Upper lobe of left lung (tissue), 6 donors: Measurements from ENCODE around the gene OLA1. TPM values are rescaled to one million over a fixed set of nuclear protein-coding genes. Genes with fewer than 3 reads are reported as not detected.

Experiments
- ATAC-seq, 2 donors: fragments of 200-7000 bp; cut with Tn5 transposase; one replicate each; pipeline ENCODE4 v1.9.1; 2022; ENCODE audit warnings: mild to moderate bottlenecking in 2 of 2, moderate library complexity in 2 of 2; ENCODE audit not compliant: low FRiP score in 2 of 2
- DNase-seq, 2 donors: peaks; one replicate each; pipeline ENCODE4 v3.0.0-alpha.2; 2019 to 2020
- H3K27ac ChIP-seq, 4 donors: fragments of 200-600 bp; sonication (generic); one replicate each; pipeline ENCODE4 v1.5.1; 2016 to 2019
- H3K27me3 ChIP-seq, 4 donors: fragments of 200-600 bp; sonication (generic); one replicate each; pipeline ENCODE4 v1.5.1; 2017 to 2019
- H3K36me3 ChIP-seq, 4 donors: fragments of 200-600 bp; sonication (generic); one replicate each; pipeline ENCODE4 v1.5.1; 2016 to 2019
- H3K4me1 ChIP-seq, 4 donors: fragments of 200-600 bp; sonication (generic); one replicate each; pipeline ENCODE4 v1.5.1; 2018 to 2019
- H3K4me3 ChIP-seq, 4 donors: fragments of 200-600 bp; sonication (generic); one replicate each; pipeline ENCODE4 v1.5.1; 2017 to 2019; ENCODE audit warnings: mild to moderate bottlenecking in 2 of 4, moderate library complexity in 1 of 4
- H3K9me3 ChIP-seq, 4 donors: fragments of 200-600 bp; sonication (generic); one replicate each; pipeline ENCODE4 v1.5.1; 2018 to 2019
- EP300 ChIP-seq, 4 donors: sonication (generic); formaldehyde crosslinking; IDR thresholded peaks; one replicate each; pipeline ENCODE4 v1.5.1; 2017; ENCODE audit warnings: antibody characterized with exemption in 4 of 4, control low read depth in 2 of 4
- POLR2A ChIP-seq, 4 donors: fragments of 450-650 bp; IDR thresholded peaks; one replicate each; pipeline ENCODE4 v1.5.1; 2016 to 2017; ENCODE audit warnings: antibody characterized with exemption in 4 of 4, mild to moderate bottlenecking in 2 of 4
- POLR2AphosphoS5 ChIP-seq, 2 donors: sonication (generic); formaldehyde crosslinking; IDR thresholded peaks; one replicate each; pipeline ENCODE4 v1.5.1; 2017; ENCODE audit warnings: antibody characterized with exemption in 2 of 2
- WGBS, 2 donors: methylation state at CpG; one replicate each; pipeline ENCODE4 v1.1.5; 2017 to 2018; 5-methylcytosine and 5-hydroxymethylcytosine counted together
- total RNA-seq, 6 donors: library from RNA; depleted of rRNA in 4 of 6; stranded (reverse); fragments of >200 nt in 4 of 6; gene quantifications; one replicate each; pipeline versions ENCODE4 v1.1.0 to v1.2.1, GENCODE V29; 2016 to 2021
- TF ChIP-seq, protein P1 (sequence below), 6 experiments: fragments of 450-650 bp in 4 of 6; fragments of 200-600 bp in 2 of 6; sonication (generic) in 2 of 6; IDR thresholded peaks; one replicate each; pipeline ENCODE4 v1.5.1; 2016 to 2019; ENCODE audit warnings: antibody characterized with exemption in 6 of 6
- donor health status: DM: no; HTN: no; CAD: no; lungs with moderate emphysema.
- donor health status: DM: no; HTN: yes; CAD: no; lungs with severe emphysema.

The OLA1 gene
- total RNA-seq, 6 donors from 2014 or later = 16.5 to 52.2 (median 42.0) TPM

DNA sequence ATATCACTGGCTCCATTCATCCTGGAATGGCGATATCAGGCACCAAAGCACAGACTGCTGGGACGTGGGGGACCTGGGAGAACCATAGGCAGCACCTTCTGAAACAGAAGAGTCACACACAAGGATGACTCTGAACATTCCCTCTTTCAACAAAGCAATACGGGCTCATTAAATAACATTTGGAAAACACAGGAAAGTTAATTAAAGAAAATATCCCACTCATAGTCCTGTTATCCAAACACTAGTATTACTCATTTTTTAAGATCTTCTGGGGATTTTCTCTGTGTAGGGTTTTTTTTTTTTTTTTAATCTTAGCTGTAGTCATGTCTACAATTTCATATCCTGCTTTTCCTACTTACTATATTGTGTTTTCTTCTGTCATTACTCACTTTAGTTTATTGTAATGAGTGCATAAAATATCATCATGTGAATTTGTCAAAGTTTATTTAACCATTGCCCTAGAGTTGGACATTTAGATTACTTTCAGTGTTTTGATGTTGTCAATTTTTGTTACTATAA, 213.2 kb downstream of the OLA1 start:
- WGBS, 2 donors = 84 to 85% methylated on average over 3 of the region's 3 CpGs
- no peaks in the 10 kb centered on the region for H3K9me3 ChIP-seq
- H3K4me3 ChIP-seq = no peak overlapping the region
- H3K36me3 ChIP-seq = no peaks in the 10 kb centered on the region
- DNase-seq (no peak), ATAC-seq (no peak)
- no peak overlapping the region for H3K27ac ChIP-seq
- H3K27me3 ChIP-seq = no peaks in the 10 kb centered on the region
- H3K4me1 ChIP-seq = peaks cover 9 to 17% (median 13%) of the 10 kb centered on the region in 4 donors
- TF ChIP-seq EP300 (IDR thresholded peaks at IDR 0.05) (no peak), POLR2A (IDR thresholded peaks at IDR 0.05) (no peak), POLR2AphosphoS5 (IDR thresholded peaks at IDR 0.05) (no peak)
- TF ChIP-seq, protein P1, sequence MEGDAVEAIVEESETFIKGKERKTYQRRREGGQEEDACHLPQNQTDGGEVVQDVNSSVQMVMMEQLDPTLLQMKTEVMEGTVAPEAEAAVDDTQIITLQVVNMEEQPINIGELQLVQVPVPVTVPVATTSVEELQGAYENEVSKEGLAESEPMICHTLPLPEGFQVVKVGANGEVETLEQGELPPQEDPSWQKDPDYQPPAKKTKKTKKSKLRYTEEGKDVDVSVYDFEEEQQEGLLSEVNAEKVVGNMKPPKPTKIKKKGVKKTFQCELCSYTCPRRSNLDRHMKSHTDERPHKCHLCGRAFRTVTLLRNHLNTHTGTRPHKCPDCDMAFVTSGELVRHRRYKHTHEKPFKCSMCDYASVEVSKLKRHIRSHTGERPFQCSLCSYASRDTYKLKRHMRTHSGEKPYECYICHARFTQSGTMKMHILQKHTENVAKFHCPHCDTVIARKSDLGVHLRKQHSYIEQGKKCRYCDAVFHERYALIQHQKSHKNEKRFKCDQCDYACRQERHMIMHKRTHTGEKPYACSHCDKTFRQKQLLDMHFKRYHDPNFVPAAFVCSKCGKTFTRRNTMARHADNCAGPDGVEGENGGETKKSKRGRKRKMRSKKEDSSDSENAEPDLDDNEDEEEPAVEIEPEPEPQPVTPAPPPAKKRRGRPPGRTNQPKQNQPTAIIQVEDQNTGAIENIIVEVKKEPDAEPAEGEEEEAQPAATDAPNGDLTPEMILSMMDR (IDR thresholded peaks at IDR 0.05) = no peak

DNA sequence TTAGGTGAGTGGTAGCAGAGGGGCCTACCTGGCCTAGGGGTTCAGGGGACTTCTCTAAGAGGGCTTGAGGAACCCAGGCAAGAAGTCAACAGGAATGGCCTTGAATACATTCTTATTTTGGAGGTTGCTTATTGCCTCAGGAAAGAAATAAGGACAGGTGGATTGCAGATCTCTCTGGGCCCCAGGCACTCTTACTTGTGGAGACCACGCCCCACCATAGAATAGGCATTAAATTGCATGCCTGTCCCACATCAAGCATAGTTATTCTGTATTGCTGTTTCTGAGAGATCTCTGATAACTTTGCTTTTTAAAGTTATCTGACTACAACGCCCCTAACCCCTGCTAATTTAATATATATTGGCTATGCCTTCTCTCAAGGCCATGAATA, 215.2 kb downstream of the OLA1 start:
- Histone ChIP-seq H3K27me3 (no peaks in the 10 kb centered on the region), H3K27ac (no peak overlapping the region), H3K4me3 (no peak overlapping the region), H3K36me3 (no peaks in the 10 kb centered on the region), H3K9me3 (no peaks in the 10 kb centered on the region), H3K4me1 (peaks cover 1 to 9% (median 5%) of the 10 kb centered on the region in 4 donors)
- no peak for DNase-seq
- no peak for ATAC-seq
- TF ChIP-seq EP300 (IDR thresholded peaks at IDR 0.05) = no peak
- no peak for TF ChIP-seq POLR2AphosphoS5 (IDR thresholded peaks at IDR 0.05)
- TF ChIP-seq, protein P1 (IDR thresholded peaks at IDR 0.05) = no peak
- no peak for TF ChIP-seq POLR2A (IDR thresholded peaks at IDR 0.05)
- 91 to 93% methylated on average over 2 of the region's 2 CpGs for WGBS, 2 donors

DNA sequence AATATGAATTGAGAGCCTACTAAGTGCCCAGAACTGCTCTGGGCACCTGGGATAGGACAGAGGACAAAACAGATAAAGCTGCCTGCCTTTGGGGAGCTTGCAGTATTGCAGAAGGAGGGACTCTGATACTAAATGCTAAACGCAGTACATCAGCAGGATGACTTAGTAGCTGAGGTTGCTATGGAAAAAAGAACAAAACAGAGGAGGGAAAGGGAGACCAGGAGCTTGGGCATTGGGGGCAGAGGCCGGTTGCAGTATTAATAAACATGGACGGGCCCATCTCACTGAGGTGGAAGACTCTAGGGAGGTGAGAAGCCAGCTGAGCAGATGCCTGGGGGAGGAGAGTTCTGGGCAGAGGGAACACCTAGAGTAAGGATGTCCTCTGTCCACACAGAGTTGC, 217.1 kb downstream of the OLA1 start:
- Histone ChIP-seq H3K36me3 (no peaks in the 10 kb centered on the region), H3K4me3 (no peak overlapping the region), H3K27me3 (no peaks in the 10 kb centered on the region), H3K27ac (peak overlapping the region in 3 of 4 donors; percentile 38 to 76 (median 70)), H3K4me1 (peaks cover 2 to 9% (median 4%) of the 10 kb centered on the region in 4 donors), H3K9me3 (no peaks in the 10 kb centered on the region)
- ATAC-seq (no peak), DNase-seq (no peak)
- no peak for TF ChIP-seq POLR2A (IDR thresholded peaks at IDR 0.05)
- no peak for TF ChIP-seq POLR2AphosphoS5 (IDR thresholded peaks at IDR 0.05)
- TF ChIP-seq, protein P1 (IDR thresholded peaks at IDR 0.05) = no peak
- TF ChIP-seq EP300 (IDR thresholded peaks at IDR 0.05) = no peak
- WGBS, 2 donors = 61 to 80% methylated on average over 3 of the region's 3 CpGs

GRCh38 chr2:174028935-174029334, 219.4 kb downstream of the OLA1 start:
- 72 to 82% methylated on average over 5 of the region's 5 CpGs for WGBS, 2 donors
- Histone ChIP-seq H3K27me3 (no peaks in the 10 kb centered on the region), H3K36me3 (no peaks in the 10 kb centered on the region), H3K27ac (no peak overlapping the region), H3K9me3 (no peaks in the 10 kb centered on the region), H3K4me3 (no peak overlapping the region), H3K4me1 (peaks cover 11 to 18% (median 14%) of the 10 kb centered on the region in 4 donors)
- DNase-seq (no peak), ATAC-seq (no peak)
- no peak for TF ChIP-seq EP300 (IDR thresholded peaks at IDR 0.05)
- TF ChIP-seq POLR2A (IDR thresholded peaks at IDR 0.05) = no peak
- TF ChIP-seq, protein P1 (IDR thresholded peaks at IDR 0.05) = no peak
- no peak for TF ChIP-seq POLR2AphosphoS5 (IDR thresholded peaks at IDR 0.05)

DNA sequence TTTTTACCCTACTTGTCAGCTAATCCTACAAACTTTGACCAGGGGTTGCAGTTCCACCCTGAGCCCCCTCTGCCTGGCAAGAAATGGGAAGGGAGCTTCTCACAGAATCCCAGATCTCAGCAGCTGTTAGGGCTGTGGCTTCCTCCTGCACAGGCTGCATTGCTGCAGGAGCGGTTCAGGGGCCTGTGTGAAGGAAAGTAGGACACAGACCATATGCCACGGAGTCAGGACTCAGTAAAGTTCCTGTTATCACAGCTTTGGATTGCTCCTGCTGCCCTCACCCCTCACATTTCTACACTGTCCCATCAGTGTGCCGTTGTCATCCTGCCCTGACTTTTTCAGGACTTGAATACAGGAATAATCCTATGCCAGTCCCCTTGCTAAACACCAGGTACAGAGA, 220.4 kb downstream of the OLA1 start:
- Histone ChIP-seq H3K4me1 (peaks cover 18 to 23% (median 20%) of the 10 kb centered on the region in 4 donors), H3K36me3 (no peaks in the 10 kb centered on the region), H3K27me3 (no peaks in the 10 kb centered on the region), H3K4me3 (no peak overlapping the region), H3K27ac (peak overlapping the region in 1 of 4 donors; percentile 38), H3K9me3 (no peaks in the 10 kb centered on the region)
- WGBS, 2 donors = 58 to 60% methylated on average over 2 to 3 of the region's 3 CpGs
- DNase-seq = no peak
- no peak for ATAC-seq
- no peak for TF ChIP-seq POLR2A (IDR thresholded peaks at IDR 0.05)
- no peak for TF ChIP-seq EP300 (IDR thresholded peaks at IDR 0.05)
- TF ChIP-seq, protein P1 (IDR thresholded peaks at IDR 0.05) = no peak
- no peak for TF ChIP-seq POLR2AphosphoS5 (IDR thresholded peaks at IDR 0.05)
